Activated naive CD8-positive, alpha-beta T cell treated with anti-CD3 and anti-CD28 coated beads, Interleukin-2, amount 10 ng/mL, durations not matched to agents 7 days and 5 days (primary cell): Measurements from ENCODE around the gene KEAP1. TPM values are rescaled to one million over a fixed set of nuclear protein-coding genes. Genes with fewer than 3 reads are reported as not detected.

Experiments
- ATAC-seq: fragments of 150-1000 bp; cut with Tn5 transposase; one replicate; pipeline ENCODE4 v1.10.0; 2021; ENCODE audit warnings: low read depth, moderate library complexity
- POLR2A ChIA-PET: fragments of 350-600 bp; sonication (Branson Sonifier 250); formaldehyde crosslinking; loops from one replicate; lab custom pipeline; 2021; ENCODE audit warnings: antibody characterized with exemption; lab: Charles Lee
- DNase-seq: peaks from one replicate; pipeline ENCODE4 v3.0.0; 2021
- H3K27ac Mint-ChIP-seq: one replicate; pipeline ENCODE4 v1.8.0; 2022; ENCODE audit warnings: mild to moderate bottlenecking, mixed read lengths
- H3K27me3 Mint-ChIP-seq: one replicate; pipeline ENCODE4 v1.8.0; 2022; ENCODE audit warnings: mild to moderate bottlenecking, moderate library complexity, mixed read lengths
- H3K36me3 Mint-ChIP-seq: one replicate; pipeline ENCODE4 v1.8.0; 2021; ENCODE audit warnings: mild to moderate bottlenecking, mixed read lengths
- H3K4me1 Mint-ChIP-seq: one replicate; pipeline ENCODE4 v1.8.0; 2021; ENCODE audit warnings: mixed read lengths
- H3K4me3 Mint-ChIP-seq: one replicate; pipeline ENCODE4 v1.8.0; 2022; ENCODE audit warnings: mild to moderate bottlenecking, moderate library complexity, mixed read lengths
- H3K9me3 Mint-ChIP-seq: one replicate; pipeline ENCODE4 v1.8.0; 2021; ENCODE audit warnings: mixed read lengths
- total RNA-seq, 2 experiments: library from RNA; stranded (reverse); gene quantifications; one replicate each; pipeline ENCODE4 v1.2.3, GENCODE V29; 2021

Gene KEAP1
- total RNA-seq, 2 experiments from 2014 or later, result 82.2 to 82.7 TPM

GRCh38 chr19:10519421-10519820 is 16.3 kb upstream of the KEAP1 start:
- H3K9me3 Mint-ChIP-seq, result no peaks in the 10 kb centered on the region
- POLR2A ChIA-PET, result interaction anchor here (0.7 kb wide), 2 partner anchors 34 to 47 kb away, joined by 3 to 4 read pairs; no protein-coding TSS in a partner anchor

GRCh38 chr19:10518444-10519361 is 15.5 kb upstream of the KEAP1 start:
- peaks cover 2% of the 10 kb centered on the region for H3K36me3 Mint-ChIP-seq
- peaks cover 66% of the 10 kb centered on the region for H3K27me3 Mint-ChIP-seq
- DNase-seq, result no peak
- POLR2A ChIA-PET, result interaction anchor here (2.1 kb wide), 1 partner anchor 49 kb away, joined by 7 read pairs; no protein-coding TSS in a partner anchor
- H3K4me3 Mint-ChIP-seq, result peak overlapping the region; percentile 58
- ATAC-seq, result no peak
- H3K27ac Mint-ChIP-seq, result peak overlapping the region; percentile 60
- no peaks in the 10 kb centered on the region for H3K9me3 Mint-ChIP-seq
- peaks cover 21% of the 10 kb centered on the region for H3K4me1 Mint-ChIP-seq

More at GRCh38 chr19:10519421-10519820, 16.3 kb upstream of the KEAP1 start:
- H3K4me3 Mint-ChIP-seq, result no peak overlapping the region
- ATAC-seq, result no peak
- no peak overlapping the region for H3K27ac Mint-ChIP-seq
- H3K4me1 Mint-ChIP-seq, result peaks cover 19% of the 10 kb centered on the region
- peaks cover 62% of the 10 kb centered on the region for H3K27me3 Mint-ChIP-seq
- no peak for DNase-seq
- H3K36me3 Mint-ChIP-seq, result no peaks in the 10 kb centered on the region

DNA sequence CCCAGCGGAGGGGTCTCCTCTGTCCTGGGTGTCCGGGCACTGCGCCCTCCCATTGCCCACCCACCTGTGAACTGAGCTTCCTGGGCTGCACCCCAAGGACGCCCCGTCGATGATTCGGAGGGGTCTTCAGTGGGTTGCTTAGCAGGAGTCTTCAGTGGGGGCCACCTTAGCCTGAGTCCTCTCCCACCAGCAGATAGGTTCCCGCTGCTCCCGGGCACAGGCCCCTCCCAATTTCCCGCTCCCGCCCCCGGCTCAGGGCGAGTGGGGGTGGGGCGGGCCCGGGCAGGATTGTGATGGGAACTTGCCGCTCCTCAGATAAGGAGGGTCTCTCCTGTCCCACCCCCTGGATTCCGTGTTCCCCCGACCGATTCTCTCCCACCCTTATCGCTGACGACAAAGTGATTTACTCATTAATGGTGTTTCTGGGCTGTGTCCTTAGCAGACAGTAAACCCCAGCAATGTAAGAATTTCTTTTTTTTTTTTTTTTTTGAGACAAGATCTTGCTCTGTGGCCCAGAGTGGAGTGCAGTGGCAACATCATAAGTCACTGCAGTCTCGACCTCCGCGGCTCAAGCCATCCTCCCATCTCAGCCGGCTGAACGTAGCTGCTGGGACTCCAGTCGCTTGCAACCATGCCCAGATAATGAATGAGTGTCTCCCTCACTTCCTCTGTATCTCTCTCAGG is 14.7 kb upstream of the KEAP1 start:
- DNase-seq (no peak), ATAC-seq (peak; percentile 22)
- Mint-ChIP-seq H3K4me1 (peaks cover 28% of the 10 kb centered on the region), H3K27me3 (peaks cover 69% of the 10 kb centered on the region), H3K36me3 (peaks cover 2% of the 10 kb centered on the region), H3K4me3 (peak overlapping the region; percentile 58), H3K9me3 (no peaks in the 10 kb centered on the region), H3K27ac (no peak overlapping the region)
- POLR2A ChIA-PET, result interaction anchor here (0.6 to 2.1 kb wide), 4 partner anchors 14 to 110 kb away, joined by 3 to 7 read pairs (median 4); no protein-coding TSS in a partner anchor

DNA sequence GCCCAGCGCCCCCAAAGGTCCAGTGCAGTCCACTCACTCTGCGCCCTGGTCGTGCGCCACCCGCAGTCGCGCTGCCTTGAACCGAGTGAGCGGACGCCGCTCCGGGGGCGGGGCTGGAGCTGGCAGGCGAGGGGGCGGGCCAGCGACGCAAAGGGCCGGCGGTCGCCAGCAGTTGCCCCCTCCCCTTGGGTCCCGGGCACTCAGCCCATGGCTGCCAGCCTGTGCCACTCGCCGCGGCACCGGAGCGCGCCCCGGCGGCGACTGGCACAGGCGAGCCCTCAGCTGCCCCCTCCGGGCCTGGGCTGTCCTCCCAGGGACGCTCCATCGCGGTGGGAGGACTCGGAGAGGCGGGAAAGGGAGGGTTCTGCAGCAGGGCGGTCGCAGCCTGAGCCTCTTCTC is 14.2 kb upstream of the KEAP1 start, which contains the start of gene S1PR5:
S1PR5 (minus strand) TSS at position 87 of the 399 bp plus-strand sequence. CDS start 2,436 bp downstream, outside the sequence.
- peak; percentile 55 for DNase-seq

GRCh38 chr19:10516671-10517286 is 13.6 kb upstream of the KEAP1 start:
- POLR2A ChIA-PET, result interaction anchor here (0.7 to 2.1 kb wide), 5 partner anchors 13 to 238 kb away, joined by 3 to 7 read pairs (median 3); no protein-coding TSS in a partner anchor
- Mint-ChIP-seq H3K27me3 (peaks cover 72% of the 10 kb centered on the region), H3K27ac (peak overlapping the region; percentile 13), H3K9me3 (no peaks in the 10 kb centered on the region), H3K4me3 (peak overlapping the region; percentile 39), H3K36me3 (peaks cover 2% of the 10 kb centered on the region), H3K4me1 (peaks cover 28% of the 10 kb centered on the region)
- DNase-seq, result no peak
- no peak for ATAC-seq

More for the DNA sequence above, 14.2 kb upstream of the KEAP1 start, which contains the start of gene S1PR5:
- peak; percentile 19 for ATAC-seq
- Mint-ChIP-seq H3K4me3 (peak within 1 kb of the TSS; percentile 58), H3K36me3 (peaks cover 2% of the 10 kb centered on the region), H3K27ac (peak within 1 kb of the TSS; percentile 13), H3K27me3 (peaks cover 71% of the 10 kb centered on the region), H3K9me3 (no peaks in the 10 kb centered on the region), H3K4me1 (peaks cover 28% of the 10 kb centered on the region)
- POLR2A ChIA-PET, result interaction anchor here (0.6 to 2.1 kb wide), 4 partner anchors 13 to 110 kb away, joined by 3 to 7 read pairs (median 4); no protein-coding TSS in a partner anchor

GRCh38 chr19:10516064-10516385 is 12.9 kb upstream of the KEAP1 start:
- Mint-ChIP-seq H3K27ac (no peak overlapping the region), H3K36me3 (peaks cover 2% of the 10 kb centered on the region), H3K27me3 (peaks cover 76% of the 10 kb centered on the region), H3K4me1 (peaks cover 28% of the 10 kb centered on the region), H3K4me3 (peak overlapping the region; percentile 13), H3K9me3 (no peaks in the 10 kb centered on the region)
- no peak for ATAC-seq
- POLR2A ChIA-PET, result interaction anchor here (0.7 kb wide), 2 partner anchors 215 to 239 kb away, joined by 3 to 4 read pairs; no protein-coding TSS in a partner anchor
- no peak for DNase-seq

GRCh38 chr19:10514211-10515145 is 11.3 kb upstream of the KEAP1 start:
- ATAC-seq (peak; percentile 68), DNase-seq (peak; percentile 73)
- H3K27me3 Mint-ChIP-seq, result peaks cover 74% of the 10 kb centered on the region
- POLR2A ChIA-PET, result no interaction called here
- no peak overlapping the region for H3K27ac Mint-ChIP-seq
- peak overlapping the region; percentile 79 for H3K4me3 Mint-ChIP-seq
- H3K4me1 Mint-ChIP-seq, result peaks cover 31% of the 10 kb centered on the region
- H3K36me3 Mint-ChIP-seq, result peaks cover 2% of the 10 kb centered on the region
- no peaks in the 10 kb centered on the region for H3K9me3 Mint-ChIP-seq

- DNase-seq (no peak), ATAC-seq (no peak)
- Mint-ChIP-seq H3K4me3 (no peak overlapping the region), H3K36me3 (peaks cover 2% of the 10 kb centered on the region), H3K4me1 (peaks cover 29% of the 10 kb centered on the region), H3K27ac (no peak overlapping the region), H3K27me3 (peaks cover 61% of the 10 kb centered on the region), H3K9me3 (no peaks in the 10 kb centered on the region)
- POLR2A ChIA-PET, result interaction anchor here (1.1 kb wide), 1 partner anchor 41 kb away, joined by 3 read pairs; no protein-coding TSS in a partner anchor
These were observed 10.1 kb upstream of the KEAP1 start for GRCh38 chr19:10513223-10513622.

GRCh38 chr19:10510301-10510802 is 7.2 kb upstream of the KEAP1 start:
- POLR2A ChIA-PET, result interaction anchor here (3.1 kb wide), 1 partner anchor 43 kb away, joined by 19 read pairs; no protein-coding TSS in a partner anchor
- H3K27ac Mint-ChIP-seq, result no peak overlapping the region
- DNase-seq (peak; percentile 81), ATAC-seq (no peak)
- no peaks in the 10 kb centered on the region for H3K9me3 Mint-ChIP-seq
- peaks cover 45% of the 10 kb centered on the region for H3K27me3 Mint-ChIP-seq
- H3K4me3 Mint-ChIP-seq, result no peak overlapping the region
- peaks cover 27% of the 10 kb centered on the region for H3K4me1 Mint-ChIP-seq
- H3K36me3 Mint-ChIP-seq, result peaks cover 2% of the 10 kb centered on the region

GRCh38 chr19:10508707-10509106 is 5.6 kb upstream of the KEAP1 start:
- Mint-ChIP-seq H3K27ac (no peak overlapping the region), H3K4me3 (no peak overlapping the region), H3K27me3 (peaks cover 31% of the 10 kb centered on the region), H3K4me1 (peaks cover 26% of the 10 kb centered on the region), H3K36me3 (no peaks in the 10 kb centered on the region), H3K9me3 (no peaks in the 10 kb centered on the region)
- POLR2A ChIA-PET, result interaction anchor here (0.6 to 3.1 kb wide), 5 partner anchors 14 to 1168 kb away, joined by 3 to 19 read pairs (median 3); no protein-coding TSS in a partner anchor
- ATAC-seq (peak; percentile 23), DNase-seq (no peak)

DNA sequence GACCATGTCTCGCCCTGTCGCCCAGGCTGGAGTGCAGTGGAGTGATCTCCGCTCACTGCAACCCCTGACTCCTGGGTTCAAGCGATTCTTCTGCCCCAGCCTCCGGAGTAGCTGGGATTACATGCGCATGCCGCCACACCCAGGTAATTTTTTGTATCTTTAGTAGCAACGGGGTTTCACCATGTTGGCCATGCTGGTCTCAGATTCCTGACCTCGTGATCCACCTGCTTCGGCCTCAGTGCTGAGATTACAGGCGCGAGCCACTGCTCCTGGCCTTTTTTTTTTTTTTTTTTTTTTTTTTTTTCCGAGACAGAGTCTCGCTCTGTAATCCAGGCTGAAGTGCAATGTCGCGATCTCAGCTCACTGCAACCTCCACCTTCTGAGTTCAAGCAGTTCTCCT is 4.9 kb upstream of the KEAP1 start:
- ATAC-seq (no peak), DNase-seq (no peak)
- no peak overlapping the region for H3K4me3 Mint-ChIP-seq
- no peak overlapping the region for H3K27ac Mint-ChIP-seq
- H3K27me3 Mint-ChIP-seq, result peaks cover 25% of the 10 kb centered on the region
- H3K36me3 Mint-ChIP-seq, result no peaks in the 10 kb centered on the region
- POLR2A ChIA-PET, result interaction anchor here (0.6 to 3.1 kb wide), 6 partner anchors 13 to 1167 kb away, joined by 3 to 19 read pairs (median 4); no protein-coding TSS in a partner anchor
- H3K9me3 Mint-ChIP-seq, result no peaks in the 10 kb centered on the region
- peaks cover 24% of the 10 kb centered on the region for H3K4me1 Mint-ChIP-seq
